Kidney (tissue), 14 donors: ENCODE results near the gene NR2F1. TPM values are rescaled to one million over a fixed set of nuclear protein-coding genes. Genes with fewer than 3 reads are reported as not detected.

Experiments
- DNase-seq, 5 donors: peaks; one replicate each; pipeline ENCODE4 v3.0.0-alpha.2; 2013 to 2020
- FAIRE-seq: peaks from 2 replicates; lab custom pipeline; 2012; peaks lifted over from hg19 to GRCh38; lab: Jason Lieb, UNC
- H3K27ac ChIP-seq, 2 donors: one replicate each; pipeline ENCODE4 v1.7.0; 2013; ENCODE audit warnings: low read depth in 2 of 2, low read length in 2 of 2, inconsistent platforms in 1 of 2
- H3K27me3 ChIP-seq: one replicate; pipeline ENCODE4 v1.7.1; 2013; ENCODE audit warnings: low read length, inconsistent platforms; ENCODE audit not compliant: control insufficient read depth, insufficient read depth
- H3K36me3 ChIP-seq, 3 donors: one replicate each; pipeline versions ENCODE4 v1.7.0 to v1.7.1; 2013; ENCODE audit warnings: low read length in 3 of 3, control low read depth in 1 of 3, inconsistent platforms in 1 of 3; ENCODE audit not compliant: insufficient read depth in 3 of 3, control insufficient read depth in 2 of 3
- H3K4me1 ChIP-seq, 3 donors: one replicate each; pipeline versions ENCODE4 v1.7.0 to v1.7.1; 2013; ENCODE audit warnings: low read length in 3 of 3, inconsistent platforms in 1 of 3, low read depth in 1 of 3; ENCODE audit not compliant: control insufficient read depth in 2 of 3, insufficient read depth in 2 of 3
- H3K4me3 ChIP-seq, 3 donors: one replicate each; pipeline versions ENCODE4 v1.7.0 to v1.8.1; 2013; ENCODE audit warnings: low read length in 3 of 3, control low read depth in 1 of 3, inconsistent platforms in 1 of 3
- H3K9ac ChIP-seq, 3 donors: one replicate each; pipeline versions ENCODE4 v1.7.0 to v1.7.1; 2013; ENCODE audit warnings: low read length in 3 of 3, control low read depth in 1 of 3, inconsistent platforms in 1 of 3
- H3K9me3 ChIP-seq, 3 donors: one replicate each; pipeline versions ENCODE4 v1.7.0 to v1.7.1; 2013; ENCODE audit warnings: low read length in 3 of 3, control low read depth in 1 of 3, inconsistent platforms in 1 of 3; ENCODE audit not compliant: control insufficient read depth in 2 of 3, insufficient read depth in 1 of 3
- CTCF ChIP-seq: IDR thresholded peaks from 3 replicates; pipeline ENCODE4 v1.5.1; 2012; ENCODE audit warnings: mild to moderate bottlenecking, moderate library complexity, borderline replicate concordance; ENCODE audit not compliant: insufficient read depth; ENCODE audit errors: extremely low read depth
- intact Hi-C: fragments of 100-400 bp; cut with DNase I; formaldehyde crosslinking; loops from one replicate; pipeline ENCODE4 v1.11.1; 2022
- polyA plus RNA-seq: library from polyadenylated mRNA; stranded (reverse); fragments of 350-450 nt; fragmentation: Illumina TruSeq; extraction: RNeasy Lipid Tissue Mini Kit (QIAGEN cat#74804); gene quantifications from one replicate; pipeline ENCODE4 v1.2.3, GENCODE V29; 2014; ENCODE audit warnings: low read depth, low replicate concordance; ENCODE audit not compliant: insufficient read depth
- total RNA-seq: library from RNA; stranded (reverse); fragmentation: NEBNext Ultra II Directional; extraction: Animal tissue kit (Norgen Biotek cat#: 25700); gene quantifications from one replicate; pipeline ENCODE4 v1.2.1, GENCODE V29; 2021
- donor health status: control.
- donor health status: control.
- donor health status: control.
- donor health status: control.
- donor health status: control.
- donor health status: DM: yes; HTN: yes; CAD: no.
- donor health status: Normal renal cell carcinoma (clear cell type).

NR2F1 gene
- total and polyA plus RNA-seq, 2 donors from 2014 or later, result 22.8 to 49.5 TPM

- peak; percentile 50 to 80 (median 64) for DNase-seq
These were observed 15.3 kb downstream of the NR2F1 start for GRCh38 chr5:93598091-93599000.

GRCh38 chr5:93599001-93599379, 16.0 kb downstream of the NR2F1 start:
- Histone ChIP-seq H3K36me3 (peaks cover 0 to 4% (median 0%) of the 10 kb centered on the region in 3 donors), H3K4me3 (peak overlapping the region; percentile 35 to 51 (median 37)), H3K9ac (peak overlapping the region in 2 of 3 donors; percentile 24 to 31), H3K27ac (peak overlapping the region; percentile 60 to 63), H3K4me1 (peaks cover 0 to 8% (median 5%) of the 10 kb centered on the region in 3 donors), H3K9me3 (no peaks in the 10 kb centered on the region), H3K27me3 (no peaks in the 10 kb centered on the region)
- DNase-seq (peak in 2 of 5 donors; percentile 42), FAIRE-seq (no peak)
- TF ChIP-seq CTCF, result no peak
- intact Hi-C loops, result no loop called here

More at GRCh38 chr5:93598091-93599000, 15.3 kb downstream of the NR2F1 start:
- no peak overlapping the region for H3K9ac ChIP-seq
- TF ChIP-seq CTCF, result no peak
- FAIRE-seq, result no peak
- H3K4me3 ChIP-seq, result peak overlapping the region in 1 of 3 donors; percentile 51
- H3K9me3 ChIP-seq, result no peaks in the 10 kb centered on the region
- H3K4me1 ChIP-seq, result peaks cover 0 to 8% (median 5%) of the 10 kb centered on the region in 3 donors
- H3K27me3 ChIP-seq, result no peaks in the 10 kb centered on the region
- peaks cover 0 to 4% (median 0%) of the 10 kb centered on the region in 3 donors for H3K36me3 ChIP-seq
- peak overlapping the region; percentile 61 to 74 for H3K27ac ChIP-seq
- intact Hi-C loops, result no loop called here

- DNase-seq (peak in 4 of 5 donors; percentile 75 to 87 (median 86)), FAIRE-seq (no peak)
- Histone ChIP-seq H3K9ac (peak overlapping the region; percentile 24 to 55 (median 31)), H3K4me1 (peaks cover 0 to 8% (median 5%) of the 10 kb centered on the region in 3 donors), H3K4me3 (peak overlapping the region; percentile 35 to 51 (median 37)), H3K9me3 (no peaks in the 10 kb centered on the region), H3K36me3 (peaks cover 0 to 1% (median 0%) of the 10 kb centered on the region in 3 donors), H3K27me3 (no peaks in the 10 kb centered on the region), H3K27ac (peak overlapping the region; percentile 60 to 63)
- intact Hi-C loops, result loop anchor here (10.0 kb wide), 1 partner anchor 205 kb away; no protein-coding TSS in a partner anchor
- no peak for TF ChIP-seq CTCF
These were observed 16.5 kb downstream of the NR2F1 start for GRCh38 chr5:93599399-93600120.
